Measurements from ENCODE around the gene OR52J3.

Gene OR52J3

DNA sequence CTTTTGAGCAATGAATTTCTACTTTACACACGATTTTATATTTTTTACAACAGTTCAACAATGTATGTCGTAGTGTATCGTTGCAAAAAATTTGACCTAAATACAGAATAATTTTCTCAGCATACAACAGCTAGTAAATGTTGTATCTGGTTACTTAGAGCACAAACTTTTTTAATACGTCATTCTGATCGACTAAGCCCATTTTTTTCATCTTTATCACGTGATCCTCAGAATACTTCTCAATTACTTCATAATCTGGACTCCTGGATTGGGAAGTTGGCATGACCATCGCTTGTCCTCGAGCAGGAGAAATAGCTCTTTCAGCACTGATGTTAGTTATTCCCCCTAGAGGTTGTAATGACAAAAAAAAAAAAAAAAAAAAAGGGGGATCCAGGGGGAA lies 35.1 kb upstream of the OR52J3 start:
- Histone ChIP-seq H3F3A (ENCODE audit: low read depth) (no peaks in the 10 kb centered on the region), H3K79me2 (ENCODE audit: insufficient read depth, low read length) (no peaks in the 10 kb centered on the region), H4K20me1 (ENCODE audit: insufficient read depth, low read length, poor library complexity, severe bottlenecking) (no peaks in the 10 kb centered on the region), H2AFZ (ENCODE audit: low read length) (no peak overlapping the region), H3K4me1 (ENCODE audit: insufficient read depth, low read length, poor library complexity, severe bottlenecking) (no peaks in the 10 kb centered on the region), H3K36me3 (ENCODE audit: insufficient read depth, low read length) (no peaks in the 10 kb centered on the region), H3K9ac (ENCODE audit: low read depth, low read length, poor library complexity, severe bottlenecking) (no peak overlapping the region), H3K9me3 (ENCODE audit: insufficient read depth, low read depth, low read length) (no peaks in the 10 kb centered on the region), H3K27me3 (ENCODE audit: insufficient read depth, low read length, poor library complexity, severe bottlenecking) (no peaks in the 10 kb centered on the region), H3K4me2 (ENCODE audit: low read depth, low read length, poor library complexity, severe bottlenecking) (no peak overlapping the region), H3K9me2 (replicated peaks; ENCODE audit: low read depth, low read length) (no peaks in the 10 kb centered on the region), H3K4me3 (ENCODE audit: low read length, poor library complexity, severe bottlenecking) (no peak overlapping the region)
- TF ChIP-seq, protein P1, sequence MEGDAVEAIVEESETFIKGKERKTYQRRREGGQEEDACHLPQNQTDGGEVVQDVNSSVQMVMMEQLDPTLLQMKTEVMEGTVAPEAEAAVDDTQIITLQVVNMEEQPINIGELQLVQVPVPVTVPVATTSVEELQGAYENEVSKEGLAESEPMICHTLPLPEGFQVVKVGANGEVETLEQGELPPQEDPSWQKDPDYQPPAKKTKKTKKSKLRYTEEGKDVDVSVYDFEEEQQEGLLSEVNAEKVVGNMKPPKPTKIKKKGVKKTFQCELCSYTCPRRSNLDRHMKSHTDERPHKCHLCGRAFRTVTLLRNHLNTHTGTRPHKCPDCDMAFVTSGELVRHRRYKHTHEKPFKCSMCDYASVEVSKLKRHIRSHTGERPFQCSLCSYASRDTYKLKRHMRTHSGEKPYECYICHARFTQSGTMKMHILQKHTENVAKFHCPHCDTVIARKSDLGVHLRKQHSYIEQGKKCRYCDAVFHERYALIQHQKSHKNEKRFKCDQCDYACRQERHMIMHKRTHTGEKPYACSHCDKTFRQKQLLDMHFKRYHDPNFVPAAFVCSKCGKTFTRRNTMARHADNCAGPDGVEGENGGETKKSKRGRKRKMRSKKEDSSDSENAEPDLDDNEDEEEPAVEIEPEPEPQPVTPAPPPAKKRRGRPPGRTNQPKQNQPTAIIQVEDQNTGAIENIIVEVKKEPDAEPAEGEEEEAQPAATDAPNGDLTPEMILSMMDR (conservative IDR thresholded peaks at IDR 0.05; ENCODE audit: low read length), result no peak
- TF ChIP-seq EZH2phosphoT487 (IDR thresholded peaks at IDR 0.05; ENCODE audit: borderline replicate concordance), result no peak

DNA sequence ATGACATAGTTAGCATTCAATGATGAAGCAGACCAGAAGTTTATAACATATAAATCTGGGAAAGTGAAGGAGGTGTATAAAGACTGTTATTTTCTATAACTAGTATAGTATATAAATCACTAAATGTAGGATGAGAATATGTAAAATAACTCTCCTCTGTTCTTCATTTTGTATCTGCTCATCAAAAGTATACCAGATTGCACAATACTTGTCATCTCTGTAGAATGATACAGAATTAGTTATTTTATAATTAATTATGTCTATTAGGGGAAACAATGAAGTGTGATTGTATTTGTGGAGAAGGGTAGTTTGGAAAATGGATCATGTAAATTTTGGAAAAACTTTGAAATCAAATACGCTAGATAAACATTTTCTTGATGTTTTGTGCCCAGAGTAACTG lies 33.3 kb upstream of the OR52J3 start:
- no peak overlapping the region for H3K9ac ChIP-seq (ENCODE audit: low read depth, low read length, poor library complexity, severe bottlenecking)
- no peaks in the 10 kb centered on the region for H3K4me1 ChIP-seq (ENCODE audit: insufficient read depth, low read length, poor library complexity, severe bottlenecking)
- no peak overlapping the region for H3K4me2 ChIP-seq (ENCODE audit: low read depth, low read length, poor library complexity, severe bottlenecking)
- H3K79me2 ChIP-seq (ENCODE audit: insufficient read depth, low read length), result no peaks in the 10 kb centered on the region
- H2AFZ ChIP-seq (ENCODE audit: low read length), result no peak overlapping the region
- no peaks in the 10 kb centered on the region for H3K36me3 ChIP-seq (ENCODE audit: insufficient read depth, low read length)
- TF ChIP-seq, protein P1 (conservative IDR thresholded peaks at IDR 0.05; ENCODE audit: low read length), result no peak
- TF ChIP-seq EZH2phosphoT487 (IDR thresholded peaks at IDR 0.05; ENCODE audit: borderline replicate concordance), result no peak
- H3K9me2 ChIP-seq (replicated peaks; ENCODE audit: low read depth, low read length), result no peaks in the 10 kb centered on the region
- no peaks in the 10 kb centered on the region for H3K27me3 ChIP-seq (ENCODE audit: insufficient read depth, low read length, poor library complexity, severe bottlenecking)
- no peaks in the 10 kb centered on the region for H4K20me1 ChIP-seq (ENCODE audit: insufficient read depth, low read length, poor library complexity, severe bottlenecking)
- no peaks in the 10 kb centered on the region for H3K9me3 ChIP-seq (ENCODE audit: insufficient read depth, low read depth, low read length)
- H3K4me3 ChIP-seq (ENCODE audit: low read length, poor library complexity, severe bottlenecking), result no peak overlapping the region
- H3F3A ChIP-seq (ENCODE audit: low read depth), result no peaks in the 10 kb centered on the region

DNA sequence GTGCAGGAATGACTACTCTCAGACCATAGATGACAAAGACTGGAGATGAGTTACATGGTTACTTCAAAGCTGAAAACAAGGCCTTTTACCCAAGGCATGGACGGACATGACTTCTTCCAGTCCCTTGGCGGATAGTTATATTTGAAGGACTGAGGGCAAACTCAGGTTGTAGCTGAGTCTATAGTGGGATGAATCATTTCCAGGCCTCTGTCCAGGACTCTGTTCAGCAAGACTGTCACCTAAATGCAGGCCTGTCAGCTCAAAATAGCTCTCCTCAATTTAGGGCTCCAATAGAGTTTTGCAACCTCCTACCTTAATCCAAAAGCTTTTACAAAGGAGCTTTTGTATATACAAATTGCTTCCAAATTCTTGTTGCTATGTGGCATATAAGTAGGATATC lies 24.3 kb upstream of the OR52J3 start:
- H3K9ac ChIP-seq (ENCODE audit: low read depth, low read length, poor library complexity, severe bottlenecking), result no peak overlapping the region
- no peaks in the 10 kb centered on the region for H3K36me3 ChIP-seq (ENCODE audit: insufficient read depth, low read length)
- H3F3A ChIP-seq (ENCODE audit: low read depth), result no peaks in the 10 kb centered on the region
- TF ChIP-seq EZH2phosphoT487 (IDR thresholded peaks at IDR 0.05; ENCODE audit: borderline replicate concordance), result no peak
- TF ChIP-seq, protein P1 (conservative IDR thresholded peaks at IDR 0.05; ENCODE audit: low read length), result no peak
- H3K4me2 ChIP-seq (ENCODE audit: low read depth, low read length, poor library complexity, severe bottlenecking), result no peak overlapping the region
- no peaks in the 10 kb centered on the region for H3K27me3 ChIP-seq (ENCODE audit: insufficient read depth, low read length, poor library complexity, severe bottlenecking)
- no peaks in the 10 kb centered on the region for H3K9me3 ChIP-seq (ENCODE audit: insufficient read depth, low read depth, low read length)
- H3K4me1 ChIP-seq (ENCODE audit: insufficient read depth, low read length, poor library complexity, severe bottlenecking), result peaks cover 4% of the 10 kb centered on the region
- H3K9me2 ChIP-seq (replicated peaks; ENCODE audit: low read depth, low read length), result no peaks in the 10 kb centered on the region
- H3K79me2 ChIP-seq (ENCODE audit: insufficient read depth, low read length), result no peaks in the 10 kb centered on the region
- no peaks in the 10 kb centered on the region for H4K20me1 ChIP-seq (ENCODE audit: insufficient read depth, low read length, poor library complexity, severe bottlenecking)
- H3K4me3 ChIP-seq (ENCODE audit: low read length, poor library complexity, severe bottlenecking), result no peak overlapping the region
- H2AFZ ChIP-seq (ENCODE audit: low read length), result no peak overlapping the region

All from Loucy (cell line).